ENCODE results near the gene ZDHHC14.

GRCh38 chr6:157613011-157613522 lies 232.1 kb downstream of the ZDHHC14 start:
- TF ChIP-seq, protein P1, sequence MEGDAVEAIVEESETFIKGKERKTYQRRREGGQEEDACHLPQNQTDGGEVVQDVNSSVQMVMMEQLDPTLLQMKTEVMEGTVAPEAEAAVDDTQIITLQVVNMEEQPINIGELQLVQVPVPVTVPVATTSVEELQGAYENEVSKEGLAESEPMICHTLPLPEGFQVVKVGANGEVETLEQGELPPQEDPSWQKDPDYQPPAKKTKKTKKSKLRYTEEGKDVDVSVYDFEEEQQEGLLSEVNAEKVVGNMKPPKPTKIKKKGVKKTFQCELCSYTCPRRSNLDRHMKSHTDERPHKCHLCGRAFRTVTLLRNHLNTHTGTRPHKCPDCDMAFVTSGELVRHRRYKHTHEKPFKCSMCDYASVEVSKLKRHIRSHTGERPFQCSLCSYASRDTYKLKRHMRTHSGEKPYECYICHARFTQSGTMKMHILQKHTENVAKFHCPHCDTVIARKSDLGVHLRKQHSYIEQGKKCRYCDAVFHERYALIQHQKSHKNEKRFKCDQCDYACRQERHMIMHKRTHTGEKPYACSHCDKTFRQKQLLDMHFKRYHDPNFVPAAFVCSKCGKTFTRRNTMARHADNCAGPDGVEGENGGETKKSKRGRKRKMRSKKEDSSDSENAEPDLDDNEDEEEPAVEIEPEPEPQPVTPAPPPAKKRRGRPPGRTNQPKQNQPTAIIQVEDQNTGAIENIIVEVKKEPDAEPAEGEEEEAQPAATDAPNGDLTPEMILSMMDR (IDR thresholded peaks at IDR 0.05; ENCODE audit: low read depth, low read length) = no peak
- TF ChIP-seq POLR2A (IDR thresholded peaks at IDR 0.05; ENCODE audit: extremely low read depth, insufficient read length) (no peak), MAX (IDR thresholded peaks at IDR 0.05; ENCODE audit: low read depth, low read length) (peak; percentile 96)

Data from NB4 (cell line).